VCaP (cell line): ENCODE measurements around the gene IL1RAP.

Source experiments
- H3K27ac ChIP-seq: fragments of 450-650 bp; 2 replicates; pipeline ENCODE4 v1.5.1; 2017
- CTCF ChIP-seq: fragments of 450-650 bp; conservative IDR thresholded peaks from 2 replicates; pipeline ENCODE4 v1.5.1; 2017; ENCODE audit warnings: mild to moderate bottlenecking, moderate library complexity

The IL1RAP gene

GRCh38 chr3:190497811-190498210 is 16.1 kb upstream of the IL1RAP start:
- TF ChIP-seq CTCF, result no peak
- no peak overlapping the region for H3K27ac ChIP-seq

GRCh38 chr3:190498293-190498692 is 15.6 kb upstream of the IL1RAP start:
- no peak overlapping the region for H3K27ac ChIP-seq
- TF ChIP-seq CTCF, result no peak

- no peak overlapping the region for H3K27ac ChIP-seq
- TF ChIP-seq CTCF, result no peak
Measured at GRCh38 chr3:190499122-190499521, 14.8 kb upstream of the IL1RAP start.

GRCh38 chr3:190502946-190503345 is 10.9 kb upstream of the IL1RAP start:
- no peak overlapping the region for H3K27ac ChIP-seq
- TF ChIP-seq CTCF, result no peak

- peak; percentile 25 for TF ChIP-seq CTCF
Measured at GRCh38 chr3:190504354-190505125, 9.3 kb upstream of the IL1RAP start.

GRCh38 chr3:190505381-190506003 is 8.4 kb upstream of the IL1RAP start:
- no peak for TF ChIP-seq CTCF
- H3K27ac ChIP-seq, result peak overlapping the region; percentile 70

More at GRCh38 chr3:190504354-190505125, 9.3 kb upstream of the IL1RAP start:
- H3K27ac ChIP-seq, result peak overlapping the region; percentile 70

- peak overlapping the region; percentile 70 for H3K27ac ChIP-seq
- no peak for TF ChIP-seq CTCF
Measured at GRCh38 chr3:190506271-190506670, 7.6 kb upstream of the IL1RAP start.
